ENCODE measurements around the gene TMUB2.
A peak's percentile ranks its signal among the peaks of the same experiment; 100 is the strongest.
"Not testable (repeated sequence)": the region's sequence is repeated elsewhere in the genome, so short reads cannot be mapped to it uniquely, and the experiment has no call there.

TMUB2 gene

GRCh38 chr17:44218344-44219107, 31.8 kb downstream of the TMUB2 start:
- peak in 2 of 3 experiments; percentile 72 to 84 for DNase-seq (ENCODE audit: low read depth in 2 of 3, low spot score in 2 of 3)

GRCh38 chr17:44219108-44219615, 32.4 kb downstream of the TMUB2 start:
- DNase-seq (ENCODE audit: low read depth in 2 of 3, low spot score in 2 of 3), result peak in 2 of 3 experiments; percentile 52 to 59

GRCh38 chr17:44219616-44220212, 32.9 kb downstream of the TMUB2 start, which contains the start of gene UBTF:
Gene UBTF (minus strand): TSS chr17:44219675. CDS start chr17:44218229, 1,446 bp downstream.
- DNase-seq (ENCODE audit: low read depth in 2 of 3, low spot score in 2 of 3), result no peak

- no peak for DNase-seq (ENCODE audit: low read depth in 2 of 3, low spot score in 2 of 3)
Measured at GRCh38 chr17:44220213-44221083, 33.7 kb downstream of the TMUB2 start.

- no peak for DNase-seq (ENCODE audit: low read depth in 2 of 3, low spot score in 2 of 3)
Measured at GRCh38 chr17:44221084-44221861, 34.5 kb downstream of the TMUB2 start.

GRCh38 chr17:44221862-44222111, 35.0 kb downstream of the TMUB2 start:
- DNase-seq (ENCODE audit: low read depth in 2 of 3, low spot score in 2 of 3), result no peak

- no peak for DNase-seq (ENCODE audit: low read depth in 2 of 3, low spot score in 2 of 3)
Measured at GRCh38 chr17:44222112-44222869, 35.5 kb downstream of the TMUB2 start.

- DNase-seq (ENCODE audit: low read depth in 2 of 3, low spot score in 2 of 3), result no peak
Measured at GRCh38 chr17:44223541-44224071, 36.8 kb downstream of the TMUB2 start.

- no peak for DNase-seq (ENCODE audit: low read depth in 2 of 3, low spot score in 2 of 3)
Measured at GRCh38 chr17:44229090-44229489, 42.3 kb downstream of the TMUB2 start.

- no peak for DNase-seq (ENCODE audit: low read depth in 2 of 3, low spot score in 2 of 3)
Measured at GRCh38 chr17:44230140-44230539, 43.4 kb downstream of the TMUB2 start.

GRCh38 chr17:44232061-44232460, 45.3 kb downstream of the TMUB2 start:
- DNase-seq (ENCODE audit: low read depth in 2 of 3, low spot score in 2 of 3), result no peak

- no peak for DNase-seq (ENCODE audit: low read depth in 2 of 3, low spot score in 2 of 3)
Measured at GRCh38 chr17:44233582-44233981, 46.8 kb downstream of the TMUB2 start.

- DNase-seq (ENCODE audit: low read depth in 2 of 3, low spot score in 2 of 3), result no peak
Measured at GRCh38 chr17:44235583-44235936, 48.8 kb downstream of the TMUB2 start.

- DNase-seq (ENCODE audit: low read depth in 2 of 3, low spot score in 2 of 3), result no peak
Measured at GRCh38 chr17:44236444-44236991, 49.7 kb downstream of the TMUB2 start.

GRCh38 chr17:44237886-44238285, 51.1 kb downstream of the TMUB2 start:
- DNase-seq (ENCODE audit: low read depth in 2 of 3, low spot score in 2 of 3), result not testable (repeated sequence)

- no peak for DNase-seq (ENCODE audit: low read depth in 2 of 3, low spot score in 2 of 3)
Measured at GRCh38 chr17:44241106-44241624, 54.4 kb downstream of the TMUB2 start.
